Loucy (cell line): ENCODE measurements around the gene SOD1.

Experiments
- CTCF ChIP-seq: fragments of 200-600 bp; sonication (generic); conservative IDR thresholded peaks from 2 replicates; pipeline ENCODE4 v1.5.1; 2014; ENCODE audit warnings: mild to moderate bottlenecking, antibody characterized with exemption, low read length
- EZH2phosphoT487 ChIP-seq: fragments of 200-600 bp; IDR thresholded peaks from 2 replicates; pipeline ENCODE4 v1.6.1; 2018; ENCODE audit warnings: antibody characterized with exemption, mild to moderate bottlenecking, moderate library complexity, borderline replicate concordance

- no peak for TF ChIP-seq CTCF
- TF ChIP-seq EZH2phosphoT487 = no peak
Measured at GRCh38 chr21:31616216-31616615, 43.3 kb upstream of the SOD1 start.
